ENCODE data around the gene SLC7A7.
"Not testable (repeated sequence)": the region's sequence is repeated elsewhere in the genome, so short reads cannot be mapped to it uniquely, and the experiment has no call there.

The SLC7A7 gene

DNA sequence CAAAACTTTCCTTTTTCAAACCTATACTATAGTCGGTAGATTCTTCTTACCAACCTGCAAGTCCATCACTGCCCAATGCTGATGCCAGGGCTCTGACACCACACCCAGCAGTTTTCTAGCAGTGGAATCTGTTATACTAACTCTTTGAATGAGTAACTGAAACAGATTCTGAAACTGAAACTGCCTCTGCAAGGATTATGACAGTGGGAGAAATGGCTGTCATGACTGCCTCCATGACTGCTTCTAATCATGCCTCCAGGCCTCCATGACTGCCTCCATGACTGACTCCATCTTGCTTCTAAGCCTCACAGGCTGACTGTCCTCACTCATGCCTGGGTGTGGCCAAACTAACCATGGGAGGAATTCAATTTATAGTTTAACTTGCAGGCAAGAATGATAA, 78.2 kb downstream of the SLC7A7 start:
- H3K9me3 Mint-ChIP-seq = peaks cover 2% of the 10 kb centered on the region
- ATAC-seq = peak; percentile 68
- H3K27me3 Mint-ChIP-seq = no peaks in the 10 kb centered on the region
- no peak overlapping the region for H3K27ac Mint-ChIP-seq
- peaks cover 5% of the 10 kb centered on the region for H3K4me1 Mint-ChIP-seq
- H3K36me3 Mint-ChIP-seq = no peaks in the 10 kb centered on the region
- no peak overlapping the region for H3K4me3 Mint-ChIP-seq

DNA sequence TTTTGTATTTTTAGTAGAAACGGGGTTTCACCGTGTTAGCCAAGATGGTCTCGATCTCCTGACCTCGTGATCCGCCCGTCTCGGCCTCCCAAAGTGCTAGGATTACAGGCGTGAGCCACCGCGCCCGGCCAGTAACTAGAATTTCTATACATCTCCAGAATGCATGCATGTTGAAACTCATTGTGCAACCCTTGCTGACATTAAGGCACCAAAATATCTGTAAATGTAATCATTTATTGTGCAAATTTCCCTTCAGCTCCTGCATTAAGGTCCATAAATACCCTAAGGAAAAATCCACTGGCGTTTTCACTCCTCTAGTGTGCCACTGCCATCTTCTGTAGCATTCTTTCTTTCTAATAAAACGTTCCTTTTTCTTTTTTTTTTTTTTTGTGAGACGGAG, 78.9 kb downstream of the SLC7A7 start:
- not testable (repeated sequence) for H3K4me1 Mint-ChIP-seq, H3K27ac Mint-ChIP-seq, H3K36me3 Mint-ChIP-seq, H3K4me3 Mint-ChIP-seq, ATAC-seq, H3K9me3 Mint-ChIP-seq, H3K27me3 Mint-ChIP-seq

DNA sequence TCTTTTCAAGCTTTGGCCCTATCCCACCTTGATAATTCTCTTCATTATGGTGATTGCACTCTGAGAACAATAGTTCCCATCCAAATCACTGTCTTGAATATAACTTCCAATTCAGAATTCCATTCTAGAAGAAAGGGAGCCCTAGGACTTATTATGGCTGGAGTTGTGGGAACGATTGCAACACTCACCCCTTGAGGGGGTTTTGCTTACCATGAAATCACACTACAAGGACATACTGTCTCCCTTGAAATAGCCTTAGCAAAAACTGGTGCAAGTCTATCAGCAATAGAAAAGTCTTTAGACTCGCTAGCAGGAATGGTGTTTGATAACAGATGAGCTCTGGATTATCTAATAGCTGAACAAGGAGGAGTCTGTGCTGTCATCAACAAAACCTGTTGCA, 80.1 kb downstream of the SLC7A7 start:
- Mint-ChIP-seq H3K4me1 (peaks cover 5% of the 10 kb centered on the region), H3K4me3 (no peak overlapping the region), H3K36me3 (no peaks in the 10 kb centered on the region), H3K27me3 (no peaks in the 10 kb centered on the region), H3K9me3 (no peaks in the 10 kb centered on the region), H3K27ac (no peak overlapping the region)
- no peak for ATAC-seq

DNA sequence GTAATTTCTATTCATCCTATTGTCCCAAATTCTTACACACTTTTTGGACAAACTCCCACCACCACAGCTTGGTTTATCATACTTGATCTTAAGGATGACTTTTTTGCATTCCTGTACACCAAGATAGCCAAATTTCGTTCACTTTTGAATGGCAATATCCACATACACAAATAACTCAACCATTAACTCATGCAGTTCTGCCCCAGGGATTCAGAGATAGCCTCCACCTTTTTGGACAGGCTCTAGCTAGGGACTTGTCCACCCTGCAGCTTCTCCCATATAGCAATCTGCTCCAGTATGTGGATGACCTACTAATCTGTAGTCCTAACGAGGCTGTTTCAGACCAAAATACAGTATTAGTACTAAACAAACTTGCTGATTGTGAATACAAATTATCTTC, 81.4 kb downstream of the SLC7A7 start:
- no peaks in the 10 kb centered on the region for H3K27me3 Mint-ChIP-seq
- no peak for ATAC-seq
- peaks cover 5% of the 10 kb centered on the region for H3K4me1 Mint-ChIP-seq
- no peaks in the 10 kb centered on the region for H3K36me3 Mint-ChIP-seq
- no peak overlapping the region for H3K27ac Mint-ChIP-seq
- H3K9me3 Mint-ChIP-seq = no peaks in the 10 kb centered on the region
- no peak overlapping the region for H3K4me3 Mint-ChIP-seq

DNA sequence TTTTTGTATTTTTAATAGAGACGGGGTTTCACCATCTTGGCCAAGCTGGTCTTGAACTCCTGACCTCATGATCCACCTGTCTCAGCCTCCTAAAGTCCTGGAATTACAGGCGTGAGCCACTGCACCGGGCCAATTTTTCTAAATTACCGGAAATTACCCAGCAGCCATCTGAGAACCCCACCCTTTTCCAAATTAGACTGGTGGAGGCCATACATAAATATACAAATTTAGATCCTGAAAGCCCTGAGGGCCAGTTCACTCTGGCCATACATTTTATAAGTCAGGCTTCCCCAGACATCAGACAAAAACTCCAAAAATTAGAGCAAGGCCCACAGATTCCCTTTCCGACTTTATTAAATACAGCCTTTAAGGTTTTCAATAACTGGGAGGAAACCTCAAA, 83.2 kb downstream of the SLC7A7 start:
- not testable (repeated sequence) for H3K9me3 Mint-ChIP-seq, H3K36me3 Mint-ChIP-seq, H3K4me3 Mint-ChIP-seq, H3K27me3 Mint-ChIP-seq, ATAC-seq, H3K4me1 Mint-ChIP-seq, H3K27ac Mint-ChIP-seq

DNA sequence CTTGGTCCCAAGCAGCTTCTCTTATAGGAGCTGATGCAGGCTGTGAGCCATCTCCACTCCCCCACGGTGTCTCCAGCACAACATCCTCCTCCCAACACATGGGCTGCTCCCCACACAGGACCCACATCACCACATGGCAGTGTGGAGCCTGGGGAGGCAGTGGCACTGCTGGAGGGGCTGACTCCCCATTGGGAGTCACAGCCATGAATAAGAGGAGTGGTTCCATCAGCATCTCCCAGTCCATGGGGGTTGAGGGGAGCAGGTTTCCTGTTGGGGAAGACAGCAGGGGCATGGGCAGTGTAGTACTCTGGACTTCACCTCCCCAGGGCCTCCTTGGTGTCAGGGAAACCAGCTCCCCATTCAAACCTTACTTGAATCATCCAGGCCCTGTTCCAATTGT, 89.2 kb downstream of the SLC7A7 start:
- Mint-ChIP-seq H3K27me3 (no peaks in the 10 kb centered on the region), H3K27ac (no peak overlapping the region), H3K36me3 (no peaks in the 10 kb centered on the region), H3K4me1 (no peaks in the 10 kb centered on the region), H3K4me3 (no peak overlapping the region), H3K9me3 (no peaks in the 10 kb centered on the region)
- no peak for ATAC-seq

DNA sequence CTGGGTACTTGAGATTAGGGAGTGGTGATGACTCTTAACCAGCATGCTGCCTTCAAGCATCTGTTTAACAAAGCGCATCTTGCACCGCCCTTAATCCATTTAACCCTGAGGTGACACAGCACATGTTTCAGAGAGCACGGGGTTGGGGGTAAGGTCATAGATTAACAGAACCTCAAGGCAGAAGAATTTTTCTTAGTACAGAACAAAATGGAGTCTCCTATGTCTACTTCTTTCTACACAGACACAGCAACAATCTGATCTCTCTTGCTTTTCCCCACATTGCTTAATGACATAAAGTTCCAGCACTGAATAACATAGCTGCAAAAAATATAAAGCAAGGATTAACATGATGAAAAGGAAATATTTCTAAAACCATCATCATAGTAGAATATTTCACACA, 89.9 kb downstream of the SLC7A7 start:
- not testable (repeated sequence) for H3K4me1 Mint-ChIP-seq, H3K4me3 Mint-ChIP-seq, H3K9me3 Mint-ChIP-seq, H3K36me3 Mint-ChIP-seq, ATAC-seq, H3K27ac Mint-ChIP-seq, H3K27me3 Mint-ChIP-seq

DNA sequence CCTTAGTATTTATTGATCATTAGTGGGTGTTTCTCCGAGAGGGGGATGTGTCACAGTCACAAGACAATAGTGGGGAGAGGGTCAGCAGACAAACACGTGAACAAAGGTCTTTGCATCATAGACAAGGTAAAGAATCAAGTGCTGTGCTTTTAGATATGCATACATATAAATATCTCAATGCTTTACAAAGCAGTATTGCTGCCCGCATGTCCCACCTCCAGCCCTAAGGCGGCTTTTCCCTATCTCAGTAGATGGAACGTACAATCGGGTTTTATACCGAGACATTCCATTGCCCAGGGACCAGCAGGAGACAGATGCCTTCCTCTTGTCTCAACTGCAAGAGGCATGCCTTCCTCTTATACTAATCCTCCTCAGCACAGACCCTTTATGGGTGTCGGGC, 90.4 kb downstream of the SLC7A7 start:
- not testable (repeated sequence) for H3K36me3 Mint-ChIP-seq, H3K27me3 Mint-ChIP-seq, H3K4me3 Mint-ChIP-seq

DNA sequence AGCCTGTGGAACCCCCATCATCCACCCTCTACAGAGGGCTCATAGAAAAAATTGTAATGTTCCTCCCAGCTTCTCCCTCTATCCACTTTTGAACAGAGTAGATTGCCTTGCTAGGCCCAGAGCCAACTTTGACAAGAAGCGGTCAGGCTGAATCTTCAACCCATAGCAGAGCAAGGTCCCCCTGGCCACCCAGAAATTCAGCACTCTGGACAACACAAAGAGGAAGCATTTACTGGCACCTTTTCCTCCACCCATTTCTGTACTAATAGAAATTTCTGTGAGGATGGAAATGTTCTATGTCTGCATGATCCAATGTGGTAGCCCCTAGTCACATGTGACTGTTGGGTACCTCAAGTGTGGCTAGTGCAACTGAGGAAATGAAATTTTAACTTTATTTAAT, 91.4 kb downstream of the SLC7A7 start:
- no peaks in the 10 kb centered on the region for H3K36me3 Mint-ChIP-seq
- no peaks in the 10 kb centered on the region for H3K27me3 Mint-ChIP-seq
- ATAC-seq = no peak
- no peaks in the 10 kb centered on the region for H3K9me3 Mint-ChIP-seq
- no peaks in the 10 kb centered on the region for H3K4me1 Mint-ChIP-seq
- H3K27ac Mint-ChIP-seq = no peak overlapping the region
- H3K4me3 Mint-ChIP-seq = no peak overlapping the region

More for the DNA sequence above, 90.4 kb downstream of the SLC7A7 start:
- not testable (repeated sequence) for H3K9me3 Mint-ChIP-seq, ATAC-seq, H3K27ac Mint-ChIP-seq, H3K4me1 Mint-ChIP-seq
